Hematopoietic multipotent progenitor cell treated with erythropoietin and hydrocortisone succinate and interleukin-3 and kit ligand, for 6 days (in vitro differentiated cells): ENCODE results near the gene GGCX.

Experiments used
- DNase-seq: peaks from one replicate; pipeline ENCODE4 v3.0.0-alpha.2; 2015

The GGCX gene

GRCh38 chr2:85539361-85540132 is 21.7 kb downstream of the GGCX start:
- peak; percentile 88 for DNase-seq

DNA sequence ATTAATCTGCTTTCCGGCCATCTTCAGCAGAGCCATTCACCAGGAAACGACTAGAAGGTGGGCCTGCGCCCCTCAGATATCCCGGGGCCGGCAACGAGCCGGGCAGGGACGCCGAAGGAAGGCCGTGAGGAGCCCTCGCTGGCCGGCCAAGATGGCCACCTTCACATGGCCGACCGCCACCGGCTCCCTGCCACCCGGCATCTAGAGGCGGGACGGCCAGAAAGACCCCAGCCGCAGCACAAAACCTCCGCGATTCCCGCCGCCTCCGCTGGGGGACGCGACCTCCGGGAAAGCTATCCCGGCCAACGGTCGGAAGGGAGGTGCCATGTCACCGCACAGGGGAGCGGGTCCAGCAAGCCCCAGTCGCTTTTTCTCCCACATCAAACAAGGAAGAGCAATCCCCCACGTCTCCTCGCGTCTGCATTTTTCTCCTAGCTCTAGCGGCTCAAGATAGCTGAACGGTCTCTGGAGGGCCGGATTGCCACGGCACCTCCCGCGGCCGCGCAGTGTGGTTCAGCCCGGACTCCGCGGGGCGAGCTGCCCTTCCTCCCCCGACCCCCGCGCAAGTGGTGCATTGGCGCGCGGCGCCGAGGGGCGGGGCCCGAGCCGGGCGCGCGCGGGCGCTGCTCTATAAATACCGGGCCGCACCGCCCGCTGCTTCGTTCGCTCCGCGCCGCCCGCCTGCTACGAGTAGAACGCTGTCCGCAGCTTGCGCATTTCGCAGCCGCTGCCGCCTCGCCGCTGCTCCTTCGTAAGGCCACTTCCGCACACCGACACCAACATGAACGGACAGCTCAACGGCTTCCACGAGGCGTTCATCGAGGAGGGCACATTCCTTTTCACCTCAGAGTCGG is 22.6 kb downstream of the GGCX start, which contains the start of gene MAT2A:
Gene MAT2A, plus strand, starts transcription at position 662 of the 854 bp plus-strand sequence. Its CDS starts 120 bp downstream, at position 782.
- peak; percentile 94 for DNase-seq

DNA sequence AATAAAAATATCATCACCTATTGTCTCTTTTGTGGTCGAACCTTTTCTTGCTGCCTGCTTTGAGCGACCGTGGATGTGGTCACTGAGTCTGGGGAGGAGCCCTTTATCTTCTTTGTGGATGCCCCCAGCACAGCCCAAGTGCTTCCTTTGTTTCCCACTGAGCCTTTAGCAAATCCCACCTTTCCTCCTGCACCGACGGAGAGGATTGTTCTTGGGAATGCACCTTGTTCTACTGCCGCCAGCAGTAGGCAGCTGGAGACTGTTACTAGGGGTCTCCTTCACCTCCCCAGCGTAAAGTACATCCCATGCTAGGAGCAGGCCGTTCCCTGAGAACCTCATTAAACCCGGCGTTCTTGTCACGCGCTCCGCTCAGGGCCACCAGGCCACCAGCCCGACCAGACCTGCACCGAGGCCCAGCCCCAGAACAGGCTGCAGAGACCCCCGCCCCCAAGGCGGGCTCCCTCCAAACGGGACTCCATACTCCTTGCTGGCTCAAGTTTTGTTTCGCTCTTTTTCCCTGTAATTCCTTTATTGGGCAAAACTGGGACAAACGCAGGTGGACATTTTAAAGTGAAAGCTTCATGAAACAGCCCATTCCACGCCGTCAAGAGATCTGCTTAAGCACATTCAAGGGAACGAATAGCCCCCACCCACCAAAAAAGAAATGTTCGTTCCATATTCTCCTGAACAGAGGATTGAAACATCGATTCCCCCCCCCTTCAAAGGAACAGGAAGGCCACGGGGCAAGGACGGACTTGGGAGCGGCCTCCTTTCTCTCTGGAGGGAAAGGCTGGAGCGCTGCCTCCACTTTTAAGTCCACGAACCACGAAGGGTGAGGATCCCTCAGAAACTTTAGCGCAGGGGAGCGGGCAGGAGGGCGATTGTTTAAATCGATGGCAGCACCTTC is 23.4 kb downstream of the GGCX start:
- peak; percentile 79 for DNase-seq

DNA sequence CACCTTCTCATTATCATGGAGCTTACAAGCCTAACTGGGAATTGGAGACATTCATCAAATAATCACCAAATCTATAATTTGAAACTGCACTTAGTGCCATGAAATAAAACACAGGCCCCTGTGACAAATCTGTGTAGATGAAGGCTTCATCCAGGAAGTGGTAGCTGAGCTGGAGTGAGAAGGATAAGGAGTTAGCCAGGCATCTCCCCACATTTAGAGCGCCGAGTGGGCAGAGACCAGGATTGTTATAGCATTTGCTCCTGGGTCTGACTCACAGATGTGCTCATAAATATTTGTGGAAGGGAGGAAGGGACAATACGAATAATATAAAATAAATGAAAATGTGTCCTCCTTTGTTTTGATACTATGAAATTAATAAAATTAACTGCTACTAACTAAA is 24.8 kb downstream of the GGCX start:
- peak; percentile 38 for DNase-seq

- DNase-seq: peak; percentile 49
These were observed 26.4 kb downstream of the GGCX start for GRCh38 chr2:85534881-85535280.

GRCh38 chr2:85534099-85534498 is 27.2 kb downstream of the GGCX start:
- DNase-seq: peak; percentile 65

GRCh38 chr2:85531589-85531988 is 29.7 kb downstream of the GGCX start:
- no peak for DNase-seq

DNA sequence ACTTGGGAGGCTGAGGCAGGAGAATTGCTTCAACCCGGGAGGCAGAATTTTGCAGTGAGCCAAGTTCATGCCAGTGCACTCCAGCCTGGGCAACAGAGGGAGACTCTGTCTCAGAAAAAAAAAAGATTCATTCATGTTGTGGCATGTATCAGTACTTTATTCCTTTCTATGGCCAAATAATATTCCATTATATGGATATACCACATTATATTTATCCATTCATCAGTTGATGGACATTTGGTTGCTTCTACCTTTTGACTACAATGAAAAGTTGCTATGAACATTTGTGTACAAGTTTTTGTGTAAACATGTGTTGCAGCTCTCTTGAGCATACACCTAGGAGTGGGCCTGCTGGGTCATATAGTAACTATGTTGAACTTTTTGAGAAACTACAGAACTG is 31.5 kb downstream of the GGCX start:
- DNase-seq: no peak

- DNase-seq: no peak
These were observed 32.9 kb downstream of the GGCX start for GRCh38 chr2:85528355-85528754.

DNA sequence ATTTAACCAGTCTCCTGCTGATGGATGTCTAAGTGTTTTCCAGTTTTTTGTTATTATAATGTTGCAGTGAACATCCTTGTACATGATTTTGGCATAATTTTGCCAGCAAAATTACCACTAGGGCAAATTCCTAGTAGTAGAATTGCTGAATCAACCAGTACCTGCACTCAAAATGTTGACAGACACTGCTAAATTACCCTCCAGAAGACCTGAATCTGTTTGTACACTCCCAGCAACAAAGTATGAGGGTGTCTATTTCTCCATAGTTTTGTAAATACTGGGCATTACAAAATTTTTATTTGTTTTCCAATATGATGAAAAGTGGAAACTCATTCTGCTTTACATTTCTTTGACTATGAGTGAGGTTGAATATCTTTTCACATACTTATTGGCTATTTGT is 33.5 kb downstream of the GGCX start:
- DNase-seq: no peak

- no peak for DNase-seq
These were observed 35.7 kb downstream of the GGCX start for GRCh38 chr2:85525567-85525966.

- no peak for DNase-seq
These were observed 36.3 kb downstream of the GGCX start for GRCh38 chr2:85525029-85525428.

- peak; percentile 75 for DNase-seq
These were observed 36.9 kb downstream of the GGCX start for GRCh38 chr2:85524336-85524908.

DNA sequence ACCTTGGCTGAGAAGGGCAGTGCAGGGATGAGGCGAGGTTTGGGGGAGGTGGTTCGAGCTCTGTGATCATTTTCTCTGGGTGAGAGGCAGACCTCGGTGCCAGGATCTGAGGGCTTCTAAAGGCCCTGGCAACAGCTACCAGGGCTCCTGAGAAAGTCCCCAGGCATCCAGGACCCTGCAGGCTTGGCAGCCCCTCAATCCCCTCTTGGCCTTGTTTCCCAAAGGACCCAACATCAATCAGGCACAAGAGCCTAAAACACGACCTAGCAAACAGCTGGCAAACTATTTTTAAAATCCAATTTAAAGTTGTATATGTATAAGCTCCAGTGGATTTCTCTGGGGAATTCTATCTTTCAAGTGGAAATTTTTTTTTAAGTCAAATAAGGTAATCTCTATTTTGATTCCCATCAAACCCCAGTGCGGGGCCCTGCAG is 37.4 kb downstream of the GGCX start:
- DNase-seq: no peak

GRCh38 chr2:85523062-85523902 is 38.0 kb downstream of the GGCX start:
- no peak for DNase-seq

GRCh38 chr2:85522090-85522647 is 39.1 kb downstream of the GGCX start:
- no peak for DNase-seq

DNA sequence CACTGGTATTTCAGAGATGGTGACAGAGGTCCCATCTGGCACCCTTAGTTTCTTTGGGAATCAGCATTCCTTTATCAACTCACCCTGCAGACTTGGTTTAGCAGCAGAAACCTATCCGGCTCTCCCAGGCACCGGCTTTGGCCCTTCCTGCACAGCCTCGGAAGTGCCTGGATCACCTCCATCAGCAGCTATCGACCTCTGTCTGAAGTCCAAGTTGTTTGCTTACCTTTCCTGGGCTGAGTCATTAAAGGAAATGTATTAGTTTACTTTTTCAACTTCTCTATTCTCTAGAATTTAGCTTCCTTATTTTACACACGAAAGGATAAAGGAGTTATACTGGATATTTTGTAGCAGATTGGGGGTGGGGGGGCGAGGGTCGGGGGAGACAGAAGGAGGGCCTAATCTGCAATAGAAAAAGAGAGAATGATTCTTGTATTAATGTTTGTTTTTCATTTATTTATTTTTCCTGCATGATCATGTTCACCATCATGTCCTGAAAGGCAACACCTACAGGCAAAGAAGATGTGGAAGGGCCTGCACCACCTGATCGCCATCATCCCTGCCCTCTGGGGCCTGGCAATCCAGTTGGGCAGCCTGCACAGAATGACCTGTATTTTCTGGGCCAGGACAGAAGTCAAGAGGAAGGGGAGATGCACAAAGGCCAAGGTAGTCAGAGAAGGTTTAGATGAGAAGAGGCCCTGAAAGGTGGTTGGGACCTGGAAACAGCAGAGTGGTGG is 44.5 kb downstream of the GGCX start:
- no peak for DNase-seq

GRCh38 chr2:85514323-85514722 is 47.0 kb downstream of the GGCX start:
- DNase-seq: no peak

DNA sequence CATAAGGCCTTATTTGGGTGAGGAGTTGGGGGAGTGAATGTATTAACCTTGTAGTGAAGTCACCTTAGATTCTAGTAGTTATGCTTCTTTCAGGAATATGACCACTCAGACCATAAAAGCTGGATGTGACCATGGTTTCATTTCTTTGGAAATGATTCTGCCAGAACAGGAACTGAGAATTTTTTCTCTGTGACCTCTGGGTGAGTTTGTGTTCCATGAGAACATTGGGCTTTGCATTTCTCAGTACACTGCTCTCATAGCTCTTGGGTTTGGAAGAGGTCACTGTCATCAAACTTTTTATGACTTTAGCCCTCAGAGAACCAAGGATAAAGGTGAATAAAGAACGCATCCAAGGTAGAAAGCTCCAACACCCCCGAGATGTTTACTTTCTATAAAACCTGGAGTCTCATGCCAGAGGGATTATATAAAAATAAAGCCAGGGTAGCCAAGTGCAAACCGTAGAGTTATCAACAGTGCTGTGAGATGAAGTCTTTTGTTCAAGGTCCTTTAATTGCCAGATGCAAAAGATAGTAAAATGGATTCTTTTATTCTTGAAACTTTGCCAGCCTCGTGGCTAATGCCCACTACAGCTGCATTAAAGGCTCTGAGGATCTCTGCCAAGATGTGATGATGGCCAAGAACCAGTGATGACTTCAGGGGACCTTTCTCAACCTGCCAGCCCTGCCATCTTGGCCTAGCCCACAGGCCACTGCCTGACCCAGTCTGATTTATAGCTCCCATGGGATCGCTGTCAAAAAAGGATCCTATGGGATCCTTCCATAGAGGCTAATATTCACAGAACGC is 50.1 kb downstream of the GGCX start:
- DNase-seq: peak; percentile 39

- no peak for DNase-seq
These were observed 54.5 kb downstream of the GGCX start for GRCh38 chr2:85506768-85507181.
